Measurements from ENCODE around the gene COL8A1. TPM values are rescaled to one million over a fixed set of nuclear protein-coding genes. Genes with fewer than 3 reads are reported as not detected.

Gene COL8A1
- total and polyA plus RNA-seq, 11 donors: 4.9 to 39.2 (median 21.1) TPM

GRCh38 chr3:99758502-99759177 lies 120.2 kb downstream of the COL8A1 start:
- 50 to 66% (median 60%) methylated on average over 3 of the region's 3 CpGs for WGBS, 4 donors
- no peaks in the 10 kb centered on the region for H3K27me3 ChIP-seq
- no peak overlapping the region for H3K27ac ChIP-seq
- no peak overlapping the region for H3K4me3 ChIP-seq
- no peaks in the 10 kb centered on the region for H3K9me3 ChIP-seq
- peak in 1 of 5 donors; percentile 34 for DNase-seq
- peaks cover 0 to 37% (median 5%) of the 10 kb centered on the region in 12 donors for H3K4me1 ChIP-seq
- intact Hi-C loops (cut with DNase I): loop anchor here in 6 of 10 donors (10.0 kb wide), 5 partner anchors 114 to 944 kb away; no protein-coding TSS in a partner anchor
- no peak for TF ChIP-seq POLR2A (IDR thresholded peaks at IDR 0.05)
- TF ChIP-seq CTCF (IDR thresholded peaks at IDR 0.05): no peak
- no peaks in the 10 kb centered on the region for H3K36me3 ChIP-seq
- peak in 3 of 4 donors; percentile 64 to 86 (median 73) for ATAC-seq

GRCh38 chr3:99760031-99760430 lies 121.6 kb downstream of the COL8A1 start:
- Histone ChIP-seq H3K4me3 (no peak overlapping the region), H3K36me3 (no peaks in the 10 kb centered on the region), H3K4me1 (peaks cover 0 to 38% (median 5%) of the 10 kb centered on the region in 12 donors), H3K27me3 (no peaks in the 10 kb centered on the region), H3K9me3 (no peaks in the 10 kb centered on the region), H3K27ac (peak overlapping the region in 1 of 12 donors; percentile 10)
- intact Hi-C loops (cut with DNase I): no loop called here
- DNase-seq: no peak
- WGBS, 4 donors: 53 to 73% (median 56%) methylated on average over 1 of the region's 1 CpG
- TF ChIP-seq POLR2A (IDR thresholded peaks at IDR 0.05) (no peak), CTCF (IDR thresholded peaks at IDR 0.05) (no peak)
- no peak for ATAC-seq

- peak overlapping the region in 4 of 12 donors; percentile 3 to 16 (median 8) for H3K27ac ChIP-seq
- H3K27me3 ChIP-seq: no peaks in the 10 kb centered on the region
- peaks cover 0 to 38% (median 5%) of the 10 kb centered on the region in 12 donors for H3K4me1 ChIP-seq
- peak; percentile 56 to 85 (median 72) for ATAC-seq
- H3K4me3 ChIP-seq: no peak overlapping the region
- H3K36me3 ChIP-seq: no peaks in the 10 kb centered on the region
- intact Hi-C loops (cut with DNase I): no loop called here
- no peak for DNase-seq
- 17 to 28% (median 22%) methylated on average over 2 of the region's 2 CpGs for WGBS, 4 donors
- no peaks in the 10 kb centered on the region for H3K9me3 ChIP-seq
- TF ChIP-seq POLR2A (IDR thresholded peaks at IDR 0.05) (no peak), CTCF (IDR thresholded peaks at IDR 0.05) (no peak)
Measured at GRCh38 chr3:99760629-99761028, 122.2 kb downstream of the COL8A1 start.

- no peaks in the 10 kb centered on the region for H3K36me3 ChIP-seq
- no peaks in the 10 kb centered on the region for H3K9me3 ChIP-seq
- 72 to 77% (median 74%) methylated on average over 8 of the region's 8 CpGs for WGBS, 4 donors
- H3K27me3 ChIP-seq: no peaks in the 10 kb centered on the region
- H3K4me1 ChIP-seq: peaks cover 0 to 38% (median 5%) of the 10 kb centered on the region in 12 donors
- no peak overlapping the region for H3K27ac ChIP-seq
- intact Hi-C loops (cut with DNase I): no loop called here
- DNase-seq (no peak), ATAC-seq (no peak)
- no peak for TF ChIP-seq CTCF (IDR thresholded peaks at IDR 0.05)
- TF ChIP-seq POLR2A (IDR thresholded peaks at IDR 0.05): no peak
- H3K4me3 ChIP-seq: no peak overlapping the region
Measured at GRCh38 chr3:99761415-99762165, 123.2 kb downstream of the COL8A1 start.
